ENCODE data around the gene KRTAP2-4. TPM values are rescaled to one million over a fixed set of nuclear protein-coding genes. Genes with fewer than 3 reads are reported as not detected.
"Not testable (repeated sequence)": the region's sequence is repeated elsewhere in the genome, so short reads cannot be mapped to it uniquely, and the experiment has no call there.

KRTAP2-4 gene
- total RNA-seq, 1 experiment from 2014 or later: not detected

DNA sequence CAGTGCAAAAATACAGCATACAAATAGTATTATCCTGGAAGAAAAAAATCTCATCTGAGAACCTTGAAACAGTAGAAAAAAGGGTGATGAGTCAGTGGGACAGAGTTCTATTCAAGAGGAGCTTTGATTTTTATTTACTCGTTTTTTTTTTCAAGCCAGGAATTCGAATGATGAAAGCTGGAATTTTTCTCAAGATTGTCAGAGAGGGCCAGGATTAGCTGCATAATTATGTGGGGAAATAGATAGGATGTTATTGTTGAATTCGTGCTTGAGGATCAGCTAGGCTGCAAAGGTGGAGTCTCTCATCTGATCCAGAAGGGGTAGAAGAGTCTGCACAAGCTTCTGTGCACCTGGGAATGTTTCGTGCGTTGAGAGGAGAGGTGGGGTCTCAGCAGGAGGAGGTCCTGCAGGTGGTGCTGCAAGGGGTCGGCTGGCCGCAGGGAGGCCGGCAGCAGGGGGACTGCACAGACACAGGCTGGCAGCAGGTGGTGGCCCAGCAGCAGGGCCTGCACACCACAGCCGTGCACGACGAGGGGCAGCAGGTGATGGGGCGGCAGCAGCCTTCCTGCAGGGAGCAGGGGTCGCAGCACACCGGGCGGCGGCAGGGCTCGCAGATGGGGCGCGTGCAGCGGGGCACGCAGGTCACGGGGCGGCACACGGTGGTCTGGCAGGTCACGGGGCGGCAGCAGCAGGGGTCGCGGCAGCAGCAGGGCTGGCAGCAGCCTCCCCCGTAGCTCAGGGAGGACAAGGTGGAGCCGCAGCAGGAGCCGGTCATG is 6.2 kb downstream of the KRTAP2-4 start:
- not testable (repeated sequence) for H3K27me3 ChIP-seq (ENCODE audit: control insufficient read depth, insufficient read depth, low read length); H3K4me3 ChIP-seq (ENCODE audit: insufficient read depth, low read depth, low read length); H3K36me3 ChIP-seq (replicated peaks; ENCODE audit: control insufficient read depth, insufficient read depth, low read length)
- DNase-seq: peak; percentile 29

DNA sequence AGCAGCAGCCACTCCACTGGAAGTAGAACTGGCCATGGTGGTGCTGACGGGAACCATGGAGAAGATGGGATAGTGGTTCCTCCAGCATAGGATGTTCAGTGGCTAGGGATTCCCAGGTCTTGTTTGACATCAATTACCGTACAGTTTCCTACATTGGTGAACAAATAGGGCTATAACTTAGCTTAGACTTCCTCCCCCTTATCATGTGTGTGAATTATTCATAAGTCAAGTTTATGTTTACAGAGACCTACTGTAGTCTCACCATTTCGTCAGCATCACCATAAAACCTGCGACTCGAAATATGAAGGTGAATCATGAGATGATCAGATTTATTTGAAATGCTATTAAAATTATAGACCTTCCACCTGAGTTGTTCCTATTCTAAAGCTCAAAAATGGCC is 6.9 kb downstream of the KRTAP2-4 start:
- H3K4me3 ChIP-seq (ENCODE audit: insufficient read depth, low read depth, low read length): no peak overlapping the region
- H3K36me3 ChIP-seq (replicated peaks; ENCODE audit: control insufficient read depth, insufficient read depth, low read length): no peaks in the 10 kb centered on the region
- DNase-seq: no peak
- no peaks in the 10 kb centered on the region for H3K27me3 ChIP-seq (ENCODE audit: control insufficient read depth, insufficient read depth, low read length)

DNA sequence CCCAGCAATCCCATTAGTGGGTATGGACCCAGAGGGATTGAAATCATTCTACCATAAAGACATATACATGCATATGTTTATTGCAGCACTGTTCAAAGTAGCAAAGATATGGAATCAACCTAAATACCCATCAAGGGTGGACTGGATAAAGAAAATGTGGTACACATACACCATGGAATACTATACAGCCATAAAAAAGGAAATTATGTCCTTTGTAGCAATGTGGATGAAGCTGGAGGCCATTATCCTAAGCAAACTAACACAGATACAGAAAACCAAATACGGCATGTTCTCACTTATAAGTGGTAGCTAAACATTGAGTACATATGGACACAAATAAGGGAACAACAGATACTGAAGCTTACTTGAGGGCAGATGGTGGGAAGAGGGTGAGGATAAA is 8.1 kb downstream of the KRTAP2-4 start:
- no peaks in the 10 kb centered on the region for H3K36me3 ChIP-seq (replicated peaks; ENCODE audit: control insufficient read depth, insufficient read depth, low read length)
- H3K27me3 ChIP-seq (ENCODE audit: control insufficient read depth, insufficient read depth, low read length): no peaks in the 10 kb centered on the region
- no peak for DNase-seq
- no peak overlapping the region for H3K4me3 ChIP-seq (ENCODE audit: insufficient read depth, low read depth, low read length)

DNA sequence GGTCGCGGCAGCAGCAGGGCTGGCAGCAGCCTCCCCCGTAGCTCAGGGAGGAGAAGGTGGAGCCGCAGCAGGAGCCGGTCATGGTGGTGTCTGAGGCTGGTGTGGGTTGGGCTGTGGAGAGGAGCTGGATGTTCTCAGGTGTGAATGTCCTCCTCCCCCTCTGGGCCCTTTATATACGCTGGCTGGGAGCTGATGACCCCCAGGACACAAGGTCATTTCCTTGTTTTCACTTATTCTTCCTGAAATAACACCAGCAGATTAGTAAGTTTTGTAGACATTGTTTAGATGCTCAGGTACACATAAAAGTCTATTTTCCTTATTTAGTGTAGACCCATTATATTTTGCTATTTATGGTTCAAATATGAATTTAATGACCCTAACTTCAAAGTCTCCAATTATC is 10.5 kb downstream of the KRTAP2-4 start, which contains the start of gene KRTAP2-2:
Gene KRTAP2-2 (minus strand): TSS at position 101 of the 400 bp plus-strand sequence. CDS start 19 bp downstream, at position 82.
- not testable (repeated sequence) for H3K27me3 ChIP-seq (ENCODE audit: control insufficient read depth, insufficient read depth, low read length); H3K36me3 ChIP-seq (replicated peaks; ENCODE audit: control insufficient read depth, insufficient read depth, low read length); DNase-seq; H3K4me3 ChIP-seq (ENCODE audit: insufficient read depth, low read depth, low read length)

DNA sequence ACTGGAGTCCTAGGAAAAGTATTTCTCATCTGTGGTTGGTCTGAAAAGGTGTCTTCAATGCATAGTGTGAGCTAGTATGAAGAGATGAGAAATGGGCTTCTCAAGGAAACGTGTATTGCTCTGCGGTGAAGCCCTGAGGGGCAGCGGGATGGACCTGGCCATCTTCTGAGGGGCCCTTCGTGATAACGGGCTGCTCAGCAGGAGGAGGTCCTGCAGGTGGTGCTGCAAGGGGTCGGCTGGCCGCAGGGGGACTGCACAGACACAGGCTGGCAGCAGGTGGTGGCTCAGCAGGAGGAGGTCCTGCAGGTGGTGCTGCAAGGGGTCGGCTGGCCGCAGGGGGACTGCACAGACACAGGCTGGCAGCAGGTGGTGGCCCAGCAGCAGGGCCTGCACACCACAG is 11.1 kb downstream of the KRTAP2-4 start:
- H3K27me3 ChIP-seq (ENCODE audit: control insufficient read depth, insufficient read depth, low read length); DNase-seq; H3K4me3 ChIP-seq (ENCODE audit: insufficient read depth, low read depth, low read length); H3K36me3 ChIP-seq (replicated peaks; ENCODE audit: control insufficient read depth, insufficient read depth, low read length): not testable (repeated sequence)

DNA sequence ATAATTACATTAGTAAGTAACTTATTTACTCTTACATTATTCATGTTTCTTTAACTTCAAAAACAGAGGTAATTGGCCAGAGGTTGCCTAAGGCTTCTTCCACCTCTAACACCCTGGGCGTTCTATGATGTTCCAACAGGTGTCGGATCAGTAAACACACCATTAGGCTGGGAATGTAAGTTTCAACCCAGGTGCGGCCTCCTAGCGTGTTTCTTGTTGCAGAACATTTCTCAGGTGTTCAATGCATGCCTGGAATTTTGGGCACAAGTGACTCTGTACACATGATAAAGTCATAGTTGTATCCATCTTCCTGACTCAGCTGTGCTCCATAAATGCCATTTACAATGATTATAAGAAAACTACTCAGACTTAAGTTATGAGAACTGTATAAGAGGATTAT is 11.7 kb downstream of the KRTAP2-4 start:
- DNase-seq: no peak
- Histone ChIP-seq H3K4me3 (ENCODE audit: insufficient read depth, low read depth, low read length) (no peak overlapping the region), H3K27me3 (ENCODE audit: control insufficient read depth, insufficient read depth, low read length) (no peaks in the 10 kb centered on the region), H3K36me3 (replicated peaks; ENCODE audit: control insufficient read depth, insufficient read depth, low read length) (no peaks in the 10 kb centered on the region)

DNA sequence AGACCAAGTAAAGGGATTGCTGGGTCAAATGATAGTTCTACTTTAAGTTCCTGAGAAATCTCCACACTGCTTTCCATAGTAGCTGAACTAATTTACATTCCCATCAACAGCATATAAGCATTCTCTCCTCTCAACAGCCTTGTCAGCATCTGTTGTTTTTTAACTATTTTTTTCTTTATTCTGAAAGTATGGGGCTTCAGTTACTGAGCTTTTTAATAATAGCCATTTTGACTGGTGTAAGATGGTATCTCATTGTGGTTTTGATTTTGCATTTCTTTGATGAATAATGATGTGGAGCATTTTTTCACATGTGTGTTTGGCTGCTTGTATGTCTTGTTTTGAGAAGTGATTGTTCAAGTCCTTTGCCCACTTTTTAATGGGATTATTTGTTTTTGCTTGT is 13.1 kb downstream of the KRTAP2-4 start:
- Histone ChIP-seq H3K36me3 (replicated peaks; ENCODE audit: control insufficient read depth, insufficient read depth, low read length) (no peaks in the 10 kb centered on the region), H3K4me3 (ENCODE audit: insufficient read depth, low read depth, low read length) (no peak overlapping the region), H3K27me3 (ENCODE audit: control insufficient read depth, insufficient read depth, low read length) (no peaks in the 10 kb centered on the region)
- DNase-seq: no peak

DNA sequence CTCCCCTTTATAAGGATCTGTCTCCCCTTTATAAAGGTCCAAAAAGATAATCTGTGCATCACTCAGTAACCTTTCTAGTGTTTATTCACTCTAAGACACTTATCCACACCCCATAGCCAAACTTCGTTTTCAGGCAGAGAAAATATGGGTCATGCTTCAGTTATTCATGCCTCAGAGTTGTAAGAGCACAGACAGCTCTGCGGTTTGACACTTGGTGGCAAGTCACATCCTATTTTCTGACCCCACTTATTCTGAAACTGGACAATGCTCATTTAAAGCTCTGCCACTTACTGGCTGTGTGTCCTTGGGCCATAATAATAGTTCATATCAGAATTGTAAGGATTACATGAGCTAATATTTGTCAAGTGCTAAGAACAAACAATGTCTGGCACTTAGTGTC is 16.6 kb downstream of the KRTAP2-4 start:
- no peaks in the 10 kb centered on the region for H3K27me3 ChIP-seq (ENCODE audit: control insufficient read depth, insufficient read depth, low read length)
- DNase-seq: no peak
- no peaks in the 10 kb centered on the region for H3K36me3 ChIP-seq (replicated peaks; ENCODE audit: control insufficient read depth, insufficient read depth, low read length)
- no peak overlapping the region for H3K4me3 ChIP-seq (ENCODE audit: insufficient read depth, low read depth, low read length)

DNA sequence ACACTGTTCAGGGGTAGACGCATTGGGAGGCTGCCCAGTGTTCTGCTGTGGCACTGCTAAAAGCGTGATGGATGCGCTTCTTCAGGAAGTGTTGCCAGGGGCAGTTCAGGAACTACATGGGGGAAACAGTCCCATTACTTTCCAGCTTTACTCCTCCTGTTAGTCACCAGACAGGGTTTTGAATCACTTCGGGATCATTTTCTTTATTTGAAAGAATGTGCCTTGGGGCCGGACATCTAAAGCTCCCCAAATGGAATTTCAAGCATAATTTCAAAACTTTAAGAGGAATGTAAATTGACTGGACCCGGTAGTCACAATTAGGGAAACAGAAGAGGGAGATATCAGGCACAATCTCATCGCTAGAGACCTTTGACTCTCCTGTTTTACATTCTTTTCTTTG is 17.2 kb downstream of the KRTAP2-4 start:
- DNase-seq: no peak
- Histone ChIP-seq H3K27me3 (ENCODE audit: control insufficient read depth, insufficient read depth, low read length) (no peaks in the 10 kb centered on the region), H3K36me3 (replicated peaks; ENCODE audit: control insufficient read depth, insufficient read depth, low read length) (no peaks in the 10 kb centered on the region), H3K4me3 (ENCODE audit: insufficient read depth, low read depth, low read length) (no peak overlapping the region)

DNA sequence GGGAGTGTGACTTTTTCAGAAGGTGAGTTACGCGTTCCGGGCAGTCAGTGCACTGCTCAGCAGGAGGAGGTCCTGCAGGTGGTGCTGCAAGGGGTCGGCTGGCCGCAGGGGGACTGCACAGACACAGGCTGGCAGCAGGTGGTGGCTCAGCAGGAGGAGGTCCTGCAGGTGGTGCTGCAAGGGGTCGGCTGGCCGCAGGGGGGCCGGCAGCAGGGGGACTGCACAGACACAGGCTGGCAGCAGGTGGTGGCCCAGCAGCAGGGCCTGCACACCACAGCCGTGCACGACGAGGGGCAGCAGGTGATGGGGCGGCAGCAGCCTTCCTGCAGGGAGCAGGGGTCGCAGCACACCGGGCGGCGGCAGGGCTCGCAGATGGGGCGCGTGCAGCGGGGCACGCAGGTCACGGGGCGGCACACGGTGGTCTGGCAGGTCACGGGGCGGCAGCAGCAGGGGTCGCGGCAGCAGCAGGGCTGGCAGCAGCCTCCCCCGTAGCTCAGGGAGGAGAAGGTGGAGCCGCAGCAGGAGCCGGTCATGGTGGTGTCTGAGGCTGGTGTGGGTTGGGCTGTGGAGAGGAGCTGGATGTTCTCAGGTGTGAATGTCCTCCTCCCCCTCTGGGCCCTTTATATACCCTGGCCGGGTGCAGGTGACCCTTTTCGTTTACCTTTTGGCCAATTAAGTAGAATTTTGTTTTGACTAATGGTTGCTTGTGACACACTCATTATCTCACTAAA is 18.8 kb downstream of the KRTAP2-4 start, which contains the start of gene KRTAP2-1:
Gene KRTAP2-1 (minus strand): TSS at position 582 of the 731 bp plus-strand sequence. CDS start 49 bp downstream, at position 533.
- H3K36me3 ChIP-seq (replicated peaks; ENCODE audit: control insufficient read depth, insufficient read depth, low read length); H3K4me3 ChIP-seq (ENCODE audit: insufficient read depth, low read depth, low read length); DNase-seq; H3K27me3 ChIP-seq (ENCODE audit: control insufficient read depth, insufficient read depth, low read length): not testable (repeated sequence)

DNA sequence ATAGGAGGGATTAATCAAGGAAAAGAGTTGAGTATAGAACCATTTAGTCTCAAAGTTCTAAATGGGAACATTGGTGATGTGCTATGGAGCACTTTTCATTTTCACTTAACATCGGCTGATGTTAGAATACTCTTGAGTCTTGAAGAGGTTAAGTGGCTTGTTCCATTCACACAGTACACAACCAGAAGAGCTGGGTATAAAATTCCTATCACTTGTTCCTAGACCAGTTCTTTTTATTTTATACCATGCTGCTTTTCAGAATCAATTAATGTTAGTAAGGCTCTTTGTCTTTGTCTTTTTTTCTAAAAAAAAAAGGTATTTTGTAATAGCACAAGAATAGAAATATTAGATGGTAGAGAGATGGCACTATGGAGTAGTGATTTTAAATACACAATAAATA is 22.7 kb downstream of the KRTAP2-4 start:
- no peak for DNase-seq
- no peaks in the 10 kb centered on the region for H3K27me3 ChIP-seq (ENCODE audit: control insufficient read depth, insufficient read depth, low read length)
- H3K4me3 ChIP-seq (ENCODE audit: insufficient read depth, low read depth, low read length): no peak overlapping the region
- H3K36me3 ChIP-seq (replicated peaks; ENCODE audit: control insufficient read depth, insufficient read depth, low read length): no peaks in the 10 kb centered on the region

DNA sequence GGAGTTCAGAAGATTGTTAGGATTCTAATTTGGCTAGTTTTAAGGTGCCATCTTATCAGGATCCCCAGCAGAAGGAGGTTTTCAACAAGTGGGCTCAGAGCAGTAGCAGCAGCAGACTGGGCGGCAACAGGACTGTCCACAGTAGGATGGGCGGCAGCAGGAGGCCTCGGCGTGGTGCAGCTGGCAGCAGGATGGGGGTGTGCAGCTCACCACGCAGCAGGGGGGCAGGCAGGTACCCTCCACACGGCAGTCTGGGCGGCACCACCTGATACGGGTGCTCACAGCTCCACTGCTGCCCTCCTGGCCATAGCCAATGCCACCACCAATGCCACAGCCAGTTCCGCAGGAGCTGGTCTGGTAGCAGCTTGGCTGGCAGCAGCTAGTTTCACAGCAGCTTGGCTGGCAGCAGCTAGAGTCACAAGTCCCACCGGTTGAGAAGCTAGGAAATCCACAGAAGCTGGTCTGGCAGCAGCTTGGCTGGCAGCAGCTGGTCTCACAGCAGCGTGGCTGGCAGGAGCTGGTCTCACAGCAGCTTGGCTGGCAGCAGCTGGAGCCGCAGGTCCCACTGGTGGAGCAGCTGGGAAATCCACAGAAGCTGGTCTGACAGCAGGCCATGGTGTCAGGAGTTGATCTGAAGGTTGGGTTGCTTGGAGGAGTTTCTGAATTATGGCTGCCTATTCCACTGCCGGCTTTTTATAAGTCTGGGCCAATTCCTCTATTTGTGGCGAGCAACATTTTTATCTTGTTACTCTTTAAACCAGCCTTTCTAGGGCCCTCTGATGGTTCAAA is 24.7 kb downstream of the KRTAP2-4 start, which contains the start of gene KRTAP1-1:
Gene KRTAP1-1 (minus strand): TSS at position 668 of the 789 bp plus-strand sequence. CDS start 53 bp downstream, at position 615.
- not testable (repeated sequence) for H3K36me3 ChIP-seq (replicated peaks; ENCODE audit: control insufficient read depth, insufficient read depth, low read length); H3K4me3 ChIP-seq (ENCODE audit: insufficient read depth, low read depth, low read length); H3K27me3 ChIP-seq (ENCODE audit: control insufficient read depth, insufficient read depth, low read length); DNase-seq

DNA sequence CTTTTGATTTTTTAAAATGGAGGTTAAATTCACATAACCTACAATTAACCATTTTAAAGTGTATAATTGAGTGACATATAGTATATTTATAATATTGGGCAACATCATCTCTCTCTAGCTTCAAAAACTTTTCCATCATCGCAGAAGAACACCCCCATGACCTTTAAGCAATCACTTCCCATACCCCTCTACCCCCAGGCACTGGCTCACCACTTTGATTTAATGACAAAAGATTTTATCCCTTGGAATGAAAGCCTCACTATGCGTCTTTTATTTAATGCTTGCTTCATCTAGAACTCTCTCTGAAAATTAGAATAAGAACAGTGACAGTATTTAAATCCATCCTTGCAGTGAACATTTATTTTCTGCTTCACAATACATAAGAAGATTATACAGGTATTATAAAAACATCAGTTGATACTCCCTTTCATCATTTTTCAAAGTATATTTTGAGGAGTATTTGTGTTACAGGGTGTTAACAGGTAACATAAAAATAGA is 27.8 kb downstream of the KRTAP2-4 start:
- DNase-seq: peak; percentile 36
- H3K4me3 ChIP-seq (ENCODE audit: insufficient read depth, low read depth, low read length): no peak overlapping the region
- no peaks in the 10 kb centered on the region for H3K27me3 ChIP-seq (ENCODE audit: control insufficient read depth, insufficient read depth, low read length)
- no peaks in the 10 kb centered on the region for H3K36me3 ChIP-seq (replicated peaks; ENCODE audit: control insufficient read depth, insufficient read depth, low read length)

DNA sequence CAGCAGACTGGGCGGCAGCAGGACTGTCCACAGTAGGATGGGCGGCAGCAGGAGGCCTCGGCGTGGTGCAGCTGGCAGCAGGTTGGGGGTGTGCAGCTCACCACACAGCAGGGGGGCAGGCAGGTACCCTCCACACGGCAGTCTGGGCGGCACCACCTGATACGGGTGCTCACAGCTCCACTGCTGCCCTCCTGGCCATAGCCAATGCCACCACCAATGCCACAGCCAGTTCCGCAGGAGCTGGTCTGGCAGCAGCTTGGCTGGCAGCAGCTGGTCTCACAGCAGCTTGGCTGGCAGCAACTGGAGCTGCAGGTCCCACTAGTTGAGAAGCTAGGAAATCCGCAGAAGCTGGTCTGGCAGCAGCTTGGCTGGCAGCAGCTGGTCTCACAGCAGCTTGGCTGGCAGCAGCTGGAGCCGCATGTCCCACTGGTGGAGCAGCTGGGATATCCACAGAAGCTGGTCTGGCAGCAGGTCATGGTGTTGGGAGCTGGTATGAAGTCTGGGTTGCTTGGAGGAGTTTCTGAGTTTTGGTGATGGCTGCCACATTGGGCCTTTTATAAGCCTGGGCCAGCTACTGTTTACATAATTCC is 31.2 kb downstream of the KRTAP2-4 start, which contains the start of gene KRTAP1-3:
Gene KRTAP1-3 (minus strand): TSS at position 529 of the 590 bp plus-strand sequence. CDS start 53 bp downstream, at position 476.
- not testable (repeated sequence) for H3K36me3 ChIP-seq (replicated peaks; ENCODE audit: control insufficient read depth, insufficient read depth, low read length); H3K27me3 ChIP-seq (ENCODE audit: control insufficient read depth, insufficient read depth, low read length); DNase-seq; H3K4me3 ChIP-seq (ENCODE audit: insufficient read depth, low read depth, low read length)

All from H7 (cell line).